ENCODE results near the gene FLII. TPM values are rescaled to one million over a fixed set of nuclear protein-coding genes. Genes with fewer than 3 reads are reported as not detected.

Gene FLII
- total RNA-seq, 2 experiments from 2014 or later = 155 to 219 TPM

DNA sequence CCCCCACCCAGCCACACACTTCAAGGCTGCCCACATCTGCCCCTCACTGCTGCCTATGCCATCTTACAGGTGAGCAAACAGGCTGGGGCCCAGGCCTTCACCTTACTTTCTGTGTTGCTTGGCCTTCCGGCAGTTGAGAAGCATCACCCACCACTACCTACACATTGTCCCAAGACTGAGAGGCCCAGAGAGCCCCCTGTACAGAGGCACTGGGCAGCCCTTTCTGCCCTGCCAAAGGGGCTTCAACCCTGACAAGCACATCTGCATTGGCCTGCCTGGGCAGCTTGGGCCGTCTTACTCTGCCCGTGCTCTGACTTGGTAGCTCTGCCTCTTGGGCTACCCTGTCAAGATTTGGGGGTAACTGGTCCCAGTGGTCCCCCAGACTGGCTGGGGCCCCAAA, 3.1 kb upstream of the FLII start:
- ChIA-PET CTCF (ENCODE audit: unreplicated experiment) (no interaction called here), POLR2A (no interaction called here)
- no peak for DNase-seq (ENCODE audit: low spot score)
- H3K9me2 ChIP-seq (ENCODE audit: insufficient read depth, low read length) = no peaks in the 10 kb centered on the region
- no peaks in the 10 kb centered on the region; the same call in 1 of the 2 replicates for H3K36me3 ChIP-seq (ENCODE audit: insufficient read depth, low read length)
- H2AFZ ChIP-seq (ENCODE audit: low read length) = no peak overlapping the region
- H3K4me2 ChIP-seq (ENCODE audit: low read length) = peak overlapping the region; percentile 98
- H3K4me3 ChIP-seq (ENCODE audit: low read depth, low read length, poor library complexity, severe bottlenecking) = peak overlapping the region; percentile 80
- TF ChIP-seq, protein P1, sequence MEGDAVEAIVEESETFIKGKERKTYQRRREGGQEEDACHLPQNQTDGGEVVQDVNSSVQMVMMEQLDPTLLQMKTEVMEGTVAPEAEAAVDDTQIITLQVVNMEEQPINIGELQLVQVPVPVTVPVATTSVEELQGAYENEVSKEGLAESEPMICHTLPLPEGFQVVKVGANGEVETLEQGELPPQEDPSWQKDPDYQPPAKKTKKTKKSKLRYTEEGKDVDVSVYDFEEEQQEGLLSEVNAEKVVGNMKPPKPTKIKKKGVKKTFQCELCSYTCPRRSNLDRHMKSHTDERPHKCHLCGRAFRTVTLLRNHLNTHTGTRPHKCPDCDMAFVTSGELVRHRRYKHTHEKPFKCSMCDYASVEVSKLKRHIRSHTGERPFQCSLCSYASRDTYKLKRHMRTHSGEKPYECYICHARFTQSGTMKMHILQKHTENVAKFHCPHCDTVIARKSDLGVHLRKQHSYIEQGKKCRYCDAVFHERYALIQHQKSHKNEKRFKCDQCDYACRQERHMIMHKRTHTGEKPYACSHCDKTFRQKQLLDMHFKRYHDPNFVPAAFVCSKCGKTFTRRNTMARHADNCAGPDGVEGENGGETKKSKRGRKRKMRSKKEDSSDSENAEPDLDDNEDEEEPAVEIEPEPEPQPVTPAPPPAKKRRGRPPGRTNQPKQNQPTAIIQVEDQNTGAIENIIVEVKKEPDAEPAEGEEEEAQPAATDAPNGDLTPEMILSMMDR (conservative IDR thresholded peaks at IDR 0.05; ENCODE audit: low read length) = no peak
- TF ChIP-seq EZH2phosphoT487 (IDR thresholded peaks at IDR 0.05; ENCODE audit: borderline replicate concordance, low read depth, low read length) = no peak
- no TSS peak for BruUV-seq (replicated peaks)
- H3K4me1 ChIP-seq (ENCODE audit: insufficient read depth, low read length, poor library complexity, severe bottlenecking) = peaks cover 33% of the 10 kb centered on the region
- peaks cover 15% of the 10 kb centered on the region; the same call in 1 of the 2 replicates for H3K79me2 ChIP-seq (ENCODE audit: insufficient read depth, low read depth, low read length)
- intact Hi-C loops (cut with micrococcal nuclease; ENCODE audit: unreplicated experiment) = loop anchor here (2.0 kb wide), 1 partner anchor 53 kb away; the partner anchor contains the start of genes SMCR8 and TOP3A
- H3K27ac ChIP-seq (ENCODE audit: low read depth, low read length, poor library complexity, severe bottlenecking) = no peak overlapping the region
- no peaks in the 10 kb centered on the region for H3K9me3 ChIP-seq (ENCODE audit: low read length)
- no peaks in the 10 kb centered on the region for H4K20me1 ChIP-seq (ENCODE audit: insufficient read depth, low read length)

DNA sequence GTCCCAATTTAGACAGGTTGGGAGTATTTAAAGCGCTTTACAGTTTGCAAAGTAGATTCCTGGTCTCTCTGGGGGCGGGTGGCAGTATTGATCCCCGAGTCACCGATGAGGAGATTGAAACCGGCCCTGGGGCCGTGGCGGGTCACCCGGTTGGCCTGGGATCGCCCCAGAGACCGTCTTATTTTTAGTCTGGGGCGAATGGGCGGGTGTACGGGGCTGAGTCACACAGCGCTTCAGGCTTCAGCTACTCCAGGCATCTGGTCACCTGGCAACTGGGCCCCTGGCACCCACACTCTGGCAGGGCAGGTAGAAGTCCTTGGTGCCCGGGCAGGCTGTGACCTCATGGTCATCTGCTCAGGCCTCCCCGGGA, 2.6 kb upstream of the FLII start:
- Histone ChIP-seq H4K20me1 (ENCODE audit: insufficient read depth, low read length) (no peaks in the 10 kb centered on the region), H3K4me2 (ENCODE audit: low read length) (peak overlapping the region; percentile 98), H3K4me3 (ENCODE audit: low read depth, low read length, poor library complexity, severe bottlenecking) (peak overlapping the region; percentile 80), H3K9me2 (ENCODE audit: insufficient read depth, low read length) (no peaks in the 10 kb centered on the region), H3K36me3 (ENCODE audit: insufficient read depth, low read length) (peaks cover 3% of the 10 kb centered on the region; the same call in 1 of the 2 replicates), H3K4me1 (ENCODE audit: insufficient read depth, low read length, poor library complexity, severe bottlenecking) (peaks cover 33% of the 10 kb centered on the region), H2AFZ (ENCODE audit: low read length) (peak overlapping the region; percentile 82), H3K79me2 (ENCODE audit: insufficient read depth, low read depth, low read length) (peaks cover 15% of the 10 kb centered on the region; the same call in 1 of the 2 replicates), H3K9me3 (ENCODE audit: low read length) (no peaks in the 10 kb centered on the region), H3K27ac (ENCODE audit: low read depth, low read length, poor library complexity, severe bottlenecking) (peak overlapping the region; percentile 49)
- TF ChIP-seq, protein P1 (conservative IDR thresholded peaks at IDR 0.05; ENCODE audit: low read length) = no peak
- no peak for TF ChIP-seq EZH2phosphoT487 (IDR thresholded peaks at IDR 0.05; ENCODE audit: borderline replicate concordance, low read depth, low read length)
- CTCF ChIA-PET (ENCODE audit: unreplicated experiment) = interaction anchor here (1.0 kb wide), 1 partner anchor 8 kb away, joined by 3 read pairs; no protein-coding TSS in a partner anchor
- no TSS peak for BruUV-seq (replicated peaks)
- intact Hi-C loops (cut with micrococcal nuclease; ENCODE audit: unreplicated experiment) = loop anchor here (2.0 kb wide), 1 partner anchor 54 kb away; the partner anchor contains the start of genes SMCR8 and TOP3A
- POLR2A ChIA-PET = interaction anchor here (0.6 kb wide), 1 partner anchor 30 kb away, joined by 3 read pairs; no protein-coding TSS in a partner anchor
- DNase-seq (ENCODE audit: low spot score) = peak; percentile 19
